ENCODE measurements around the gene MYH7B. TPM values are rescaled to one million over a fixed set of nuclear protein-coding genes. Genes with fewer than 3 reads are reported as not detected.

The MYH7B gene
- under 1 TPM; 0.04 to 0.27 TPM for total RNA-seq

- ChIA-PET POLR2A (interaction anchor here (0.6 kb wide), 1 partner anchor 38 kb away, joined by 5 read pairs; no protein-coding TSS in a partner anchor), CTCF (interaction anchor here (0.8 to 2.1 kb wide), 10 partner anchors 14 to 103 kb away, joined by 3 to 19 read pairs (median 4); partner anchors contain the start of genes ACSS2 and GGT7)
- peak within 1 kb of the TSS; percentile 94 for H3K27ac Mint-ChIP-seq
- H3K27me3 Mint-ChIP-seq, result no peaks in the 10 kb centered on the region
- H3K4me3 Mint-ChIP-seq, result peak within 1 kb of the TSS; percentile 96
- H3K36me3 Mint-ChIP-seq (ENCODE audit: low read depth), result peaks cover 3% of the 10 kb centered on the region
- H3K4me1 Mint-ChIP-seq, result peaks cover 31% of the 10 kb centered on the region
- H3K9me3 Mint-ChIP-seq, result no peaks in the 10 kb centered on the region
- DNase-seq, result peak; percentile 96
Measured at GRCh38 chr20:34955231-34956040, at the start of gene MYH7B, which contains the start of gene GSS. Gene MYH7B, plus strand, starts transcription at chr20:34955868. Its CDS starts 22,138 bp downstream, at chr20:34978006. Gene GSS, minus strand, starts transcription at chr20:34955806. Its CDS starts 3,954 bp downstream, at chr20:34951852.

- Mint-ChIP-seq H3K4me1 (peaks cover 10% of the 10 kb centered on the region), H3K27me3 (no peaks in the 10 kb centered on the region), H3K27ac (no peak overlapping the region), H3K4me3 (no peak overlapping the region), H3K36me3 (ENCODE audit: low read depth) (peaks cover 8% of the 10 kb centered on the region), H3K9me3 (no peaks in the 10 kb centered on the region)
- ChIA-PET POLR2A (no interaction called here), CTCF (interaction anchor here (0.6 to 1.3 kb wide), 2 partner anchors 33 to 717 kb away, joined by 3 to 4 read pairs; no protein-coding TSS in a partner anchor)
- no peak for DNase-seq
Measured at GRCh38 chr20:34907616-34908469, 47.8 kb upstream of the MYH7B start.

- peaks cover 23% of the 10 kb centered on the region for H3K4me1 Mint-ChIP-seq
- no peak for DNase-seq
- no peak overlapping the region for H3K4me3 Mint-ChIP-seq
- ChIA-PET CTCF (interaction anchor here (0.5 to 2.1 kb wide), 3 partner anchors 9 to 775 kb away, joined by 3 to 4 read pairs (median 4); no protein-coding TSS in a partner anchor), POLR2A (no interaction called here)
- peaks cover under 1% of the 10 kb centered on the region for H3K9me3 Mint-ChIP-seq
- H3K27ac Mint-ChIP-seq, result no peak overlapping the region
- no peaks in the 10 kb centered on the region for H3K27me3 Mint-ChIP-seq
- H3K36me3 Mint-ChIP-seq (ENCODE audit: low read depth), result peaks cover 34% of the 10 kb centered on the region
Measured at GRCh38 chr20:34915131-34915530, 40.5 kb upstream of the MYH7B start.

GRCh38 chr20:34915749-34916455 is 39.8 kb upstream of the MYH7B start:
- peaks cover 42% of the 10 kb centered on the region for H3K36me3 Mint-ChIP-seq (ENCODE audit: low read depth)
- peaks cover 27% of the 10 kb centered on the region for H3K4me1 Mint-ChIP-seq
- no peak overlapping the region for H3K4me3 Mint-ChIP-seq
- ChIA-PET POLR2A (no interaction called here), CTCF (interaction anchor here (0.5 to 2.1 kb wide), 3 partner anchors 10 to 774 kb away, joined by 3 to 4 read pairs (median 4); no protein-coding TSS in a partner anchor)
- no peak overlapping the region for H3K27ac Mint-ChIP-seq
- H3K9me3 Mint-ChIP-seq, result peaks cover 2% of the 10 kb centered on the region
- no peaks in the 10 kb centered on the region for H3K27me3 Mint-ChIP-seq
- DNase-seq, result no peak

GRCh38 chr20:34916774-34917354 is 38.8 kb upstream of the MYH7B start:
- Mint-ChIP-seq H3K4me1 (peaks cover 33% of the 10 kb centered on the region), H3K36me3 (ENCODE audit: low read depth) (peaks cover 42% of the 10 kb centered on the region), H3K9me3 (peaks cover 2% of the 10 kb centered on the region), H3K27me3 (no peaks in the 10 kb centered on the region), H3K4me3 (no peak overlapping the region), H3K27ac (no peak overlapping the region)
- POLR2A ChIA-PET, result interaction anchor here (0.6 kb wide), 1 partner anchor 38 kb away, joined by 5 read pairs; no protein-coding TSS in a partner anchor
- CTCF ChIA-PET, result interaction anchor here (1.5 to 2.1 kb wide), 2 partner anchors 11 to 18 kb away, joined by 4 read pairs; no protein-coding TSS in a partner anchor
- no peak for DNase-seq

GRCh38 chr20:34920055-34920454 is 35.6 kb upstream of the MYH7B start:
- H3K4me1 Mint-ChIP-seq, result peaks cover 33% of the 10 kb centered on the region
- ChIA-PET CTCF (interaction anchor here (0.6 to 1.6 kb wide), 3 partner anchors 19 to 1230 kb away, joined by 3 read pairs; no protein-coding TSS in a partner anchor), POLR2A (no interaction called here)
- peaks cover 35% of the 10 kb centered on the region for H3K36me3 Mint-ChIP-seq (ENCODE audit: low read depth)
- H3K27ac Mint-ChIP-seq, result no peak overlapping the region
- H3K9me3 Mint-ChIP-seq, result peaks cover 2% of the 10 kb centered on the region
- no peak for DNase-seq
- H3K27me3 Mint-ChIP-seq, result no peaks in the 10 kb centered on the region
- no peak overlapping the region for H3K4me3 Mint-ChIP-seq

- POLR2A ChIA-PET, result no interaction called here
- H3K4me1 Mint-ChIP-seq, result peaks cover 39% of the 10 kb centered on the region
- no peak for DNase-seq
Measured at GRCh38 chr20:34921436-34921835, 34.2 kb upstream of the MYH7B start.

GRCh38 chr20:34922654-34923381 is 32.9 kb upstream of the MYH7B start:
- ChIA-PET CTCF (interaction anchor here (0.9 to 2.0 kb wide), 2 partner anchors 9 to 12 kb away, joined by 3 to 5 read pairs; no protein-coding TSS in a partner anchor), POLR2A (no interaction called here)
- H3K27me3 Mint-ChIP-seq, result no peaks in the 10 kb centered on the region
- H3K27ac Mint-ChIP-seq, result no peak overlapping the region
- DNase-seq, result no peak
- no peak overlapping the region for H3K4me3 Mint-ChIP-seq
- H3K9me3 Mint-ChIP-seq, result peaks cover 2% of the 10 kb centered on the region
- H3K4me1 Mint-ChIP-seq, result peaks cover 32% of the 10 kb centered on the region
- H3K36me3 Mint-ChIP-seq (ENCODE audit: low read depth), result peaks cover 36% of the 10 kb centered on the region

More at GRCh38 chr20:34921436-34921835, 34.2 kb upstream of the MYH7B start:
- peaks cover 39% of the 10 kb centered on the region for H3K36me3 Mint-ChIP-seq (ENCODE audit: low read depth)
- no peak overlapping the region for H3K27ac Mint-ChIP-seq
- H3K27me3 Mint-ChIP-seq, result no peaks in the 10 kb centered on the region
- CTCF ChIA-PET, result interaction anchor here (2.0 kb wide), 1 partner anchor 11 kb away, joined by 5 read pairs; no protein-coding TSS in a partner anchor
- H3K4me3 Mint-ChIP-seq, result no peak overlapping the region
- H3K9me3 Mint-ChIP-seq, result peaks cover 2% of the 10 kb centered on the region

GRCh38 chr20:34923414-34923813 is 32.3 kb upstream of the MYH7B start:
- Mint-ChIP-seq H3K4me1 (peaks cover 26% of the 10 kb centered on the region), H3K27ac (no peak overlapping the region), H3K36me3 (ENCODE audit: low read depth) (peaks cover 35% of the 10 kb centered on the region), H3K9me3 (peaks cover 2% of the 10 kb centered on the region), H3K4me3 (no peak overlapping the region), H3K27me3 (no peaks in the 10 kb centered on the region)
- CTCF ChIA-PET, result interaction anchor here (0.9 kb wide), 1 partner anchor 12 kb away, joined by 3 read pairs; no protein-coding TSS in a partner anchor
- no peak for DNase-seq
- POLR2A ChIA-PET, result no interaction called here

- ChIA-PET CTCF (no interaction called here), POLR2A (no interaction called here)
- no peak for DNase-seq
- no peak overlapping the region for H3K4me3 Mint-ChIP-seq
- no peak overlapping the region for H3K27ac Mint-ChIP-seq
- H3K27me3 Mint-ChIP-seq, result no peaks in the 10 kb centered on the region
- H3K36me3 Mint-ChIP-seq (ENCODE audit: low read depth), result peaks cover 30% of the 10 kb centered on the region
- H3K9me3 Mint-ChIP-seq, result no peaks in the 10 kb centered on the region
- H3K4me1 Mint-ChIP-seq, result peaks cover 17% of the 10 kb centered on the region
Measured at GRCh38 chr20:34925341-34925740, 30.3 kb upstream of the MYH7B start.

GRCh38 chr20:34925981-34926380 is 29.7 kb upstream of the MYH7B start:
- H3K27me3 Mint-ChIP-seq, result no peaks in the 10 kb centered on the region
- DNase-seq, result no peak
- H3K4me3 Mint-ChIP-seq, result no peak overlapping the region
- POLR2A ChIA-PET, result no interaction called here
- no peak overlapping the region for H3K27ac Mint-ChIP-seq
- H3K36me3 Mint-ChIP-seq (ENCODE audit: low read depth), result peaks cover 31% of the 10 kb centered on the region
- no peaks in the 10 kb centered on the region for H3K9me3 Mint-ChIP-seq
- CTCF ChIA-PET, result no interaction called here
- peaks cover 15% of the 10 kb centered on the region for H3K4me1 Mint-ChIP-seq

Measured in activated CD4-positive, alpha-beta T cell treated with anti-CD3 and anti-CD28 coated beads, Interleukin-2, amount 10 ng/mL, durations not matched to agents 7 days and 5 days (primary cell).